ENCODE measurements around the gene CELF6.

Gene CELF6

DNA sequence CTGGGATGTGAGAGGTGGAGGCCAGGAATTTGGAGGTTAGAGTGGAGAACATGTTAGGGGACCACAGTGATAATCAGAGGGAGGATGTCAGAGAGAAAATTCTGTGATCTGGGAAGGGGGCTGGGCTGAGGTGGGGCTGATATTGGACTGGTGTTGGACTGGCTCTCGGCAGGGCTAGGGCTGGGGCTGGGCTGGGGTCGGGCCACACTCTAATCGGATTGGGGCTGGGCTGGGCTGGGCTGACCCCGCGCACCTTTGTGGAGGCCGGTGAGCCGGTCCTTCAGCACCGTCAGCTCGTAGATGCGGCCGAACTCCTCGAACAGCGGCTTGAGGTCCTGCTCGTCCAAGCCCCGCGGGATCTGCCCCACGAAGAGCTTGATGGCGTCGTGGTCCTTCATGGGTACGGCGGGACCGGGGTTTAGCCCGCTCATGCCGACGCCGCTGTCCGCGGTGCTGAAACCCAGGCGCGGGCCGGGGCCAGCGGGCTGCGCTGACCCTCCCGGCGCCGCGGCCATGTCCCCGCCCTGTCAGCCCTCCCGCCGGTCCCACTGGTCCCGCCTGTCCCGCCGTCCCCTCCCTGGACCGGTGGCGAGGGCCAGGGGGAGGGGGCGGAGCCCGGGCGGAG, 485 bp downstream of the CELF6 start:
- H3K27ac ChIP-seq: no peak overlapping the region
- no peak for DNase-seq (ENCODE audit: low read depth, low spot score)

DNA sequence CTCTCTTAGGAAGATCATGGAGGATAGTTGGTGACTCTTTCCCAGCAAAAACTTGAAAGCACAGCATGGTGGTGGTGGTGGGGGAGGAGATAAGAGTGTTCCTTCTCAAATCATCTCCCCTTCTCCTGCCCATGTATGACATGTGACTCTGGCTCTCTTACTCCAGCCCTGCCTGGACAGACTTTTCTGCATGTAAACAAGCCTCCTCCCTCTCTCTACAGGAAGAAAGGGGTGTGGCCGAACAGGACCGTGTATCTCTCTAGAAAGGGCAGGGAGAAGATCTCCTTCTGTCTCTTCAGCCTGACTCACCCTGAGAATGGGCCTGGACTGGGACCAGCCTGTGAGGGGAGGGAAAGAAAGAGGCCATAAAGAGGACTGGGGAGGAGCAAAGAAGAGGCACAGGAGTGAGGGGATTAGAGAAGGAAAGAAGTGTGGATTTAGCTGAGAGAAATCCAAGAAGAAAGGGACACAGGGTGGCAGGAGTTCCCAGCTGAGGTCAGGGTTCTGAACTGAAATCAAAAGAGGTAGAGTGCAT, 1.5 kb downstream of the CELF6 start:
- no peak overlapping the region for H3K27ac ChIP-seq
- no peak for DNase-seq (ENCODE audit: low read depth, low spot score)

DNA sequence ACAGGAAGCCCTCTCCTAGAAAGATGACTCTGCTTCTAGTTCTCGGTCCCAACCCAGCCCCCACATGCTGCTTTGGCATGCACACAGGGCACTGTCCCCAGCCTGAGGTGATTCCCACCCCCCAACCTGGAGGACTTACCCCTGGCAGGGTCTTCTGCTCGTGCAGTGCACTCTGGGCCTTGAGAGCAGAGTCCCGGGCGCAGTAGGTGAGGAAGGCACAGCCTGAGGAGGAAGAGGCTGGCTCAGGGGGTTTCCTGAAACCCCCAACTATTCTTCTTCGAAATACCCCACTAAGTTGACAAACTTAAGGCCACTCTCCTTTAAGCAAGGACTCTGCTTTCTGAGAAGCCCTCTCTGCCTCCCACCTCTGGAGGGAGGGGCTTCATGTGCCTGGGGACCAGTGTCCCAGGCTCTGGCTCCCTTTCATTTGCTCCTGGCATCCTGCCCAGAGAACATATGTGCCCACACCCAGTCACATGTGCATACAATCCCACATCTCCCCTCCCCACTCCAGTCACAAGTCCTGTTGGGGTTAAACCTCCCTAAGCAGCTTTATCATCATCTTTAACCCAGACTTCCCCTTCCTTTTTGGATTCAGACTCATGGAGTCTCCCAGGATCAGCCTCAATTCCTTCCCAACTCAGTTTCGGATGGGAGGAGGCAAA, 4.1 kb downstream of the CELF6 start:
- no peak overlapping the region for H3K27ac ChIP-seq
- DNase-seq (ENCODE audit: low read depth, low spot score): no peak

DNA sequence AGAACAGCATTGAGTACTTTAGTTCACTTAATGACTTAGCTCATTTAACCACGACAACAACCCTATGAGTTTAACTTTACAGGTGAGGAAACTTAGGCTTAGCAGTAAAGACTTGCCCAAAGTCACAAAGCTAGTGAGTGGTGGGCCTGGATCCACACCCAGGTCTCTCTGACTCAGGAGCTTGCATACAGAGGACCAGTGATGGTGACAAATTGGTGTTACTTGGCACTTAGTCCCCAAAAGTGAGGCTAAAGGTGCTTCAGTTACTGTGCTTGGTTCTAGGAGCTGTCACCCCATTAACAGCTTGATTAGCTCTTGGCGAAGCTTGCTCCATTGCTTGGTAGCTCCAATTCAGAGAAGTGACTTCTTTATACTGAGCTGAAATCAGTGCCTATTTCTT, 6.1 kb downstream of the CELF6 start:
- no peak overlapping the region for H3K27ac ChIP-seq
- no peak for DNase-seq (ENCODE audit: low read depth, low spot score)

DNA sequence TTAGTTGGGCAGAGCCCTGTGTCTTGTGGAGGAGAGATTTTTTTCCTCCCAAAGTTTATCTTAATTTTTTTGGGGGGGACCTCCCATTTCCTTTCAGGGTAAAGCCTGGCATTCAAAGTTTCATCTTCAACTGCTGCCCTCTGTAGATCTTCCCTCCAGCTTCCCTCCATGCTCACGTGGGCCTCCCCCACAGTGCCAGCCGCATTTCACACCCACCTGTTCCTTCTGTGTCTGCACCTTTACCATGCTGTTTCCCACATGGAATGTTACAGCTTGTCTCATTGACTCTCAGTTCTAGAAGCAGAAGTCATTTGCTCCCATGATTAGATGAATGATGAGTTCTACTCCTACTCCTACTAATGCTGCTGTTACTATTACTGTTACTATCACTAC, 6.5 kb downstream of the CELF6 start:
- no peak overlapping the region for H3K27ac ChIP-seq
- DNase-seq (ENCODE audit: low read depth, low spot score): no peak

DNA sequence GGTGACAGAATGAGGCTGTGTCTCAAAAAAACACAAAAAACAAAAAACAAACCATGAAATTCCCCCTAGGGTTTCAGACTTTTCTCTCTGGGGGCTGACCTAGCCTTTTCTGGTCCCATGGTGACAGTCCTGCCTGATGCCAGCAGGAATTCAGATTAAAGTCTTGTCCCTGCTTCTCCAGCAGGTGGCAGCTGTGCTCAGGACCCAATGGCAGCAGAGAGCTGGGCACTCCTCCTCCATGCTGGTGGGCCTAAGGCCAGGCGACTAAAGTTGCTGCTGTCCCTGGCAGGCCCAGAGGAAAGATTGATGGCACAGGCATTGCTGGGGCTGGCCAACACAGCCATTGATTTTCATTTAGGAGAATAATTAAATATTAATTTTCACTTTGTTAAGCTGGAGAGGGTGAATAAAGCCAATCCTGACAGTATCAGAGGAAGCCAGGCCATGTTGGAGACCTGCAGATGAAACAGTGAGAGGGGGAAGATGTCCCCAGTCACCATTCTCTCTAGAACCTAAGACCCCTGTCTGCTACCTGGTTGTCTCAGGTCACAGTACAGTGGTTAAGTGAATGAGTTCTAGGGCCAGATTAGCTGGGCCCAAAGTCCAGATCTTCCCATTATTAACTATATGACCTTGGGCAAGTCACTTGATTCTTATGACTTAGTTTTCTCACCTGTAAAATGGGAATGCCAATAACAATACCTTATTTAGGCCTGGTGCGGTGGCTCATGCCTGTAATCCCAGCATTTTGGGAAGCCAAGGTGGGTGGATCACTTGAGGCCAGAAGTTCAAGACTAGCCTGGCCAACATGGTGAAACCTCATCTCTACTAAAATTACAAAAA, 7.1 kb downstream of the CELF6 start:
- no peak overlapping the region for H3K27ac ChIP-seq
- DNase-seq (ENCODE audit: low read depth, low spot score): no peak

DNA sequence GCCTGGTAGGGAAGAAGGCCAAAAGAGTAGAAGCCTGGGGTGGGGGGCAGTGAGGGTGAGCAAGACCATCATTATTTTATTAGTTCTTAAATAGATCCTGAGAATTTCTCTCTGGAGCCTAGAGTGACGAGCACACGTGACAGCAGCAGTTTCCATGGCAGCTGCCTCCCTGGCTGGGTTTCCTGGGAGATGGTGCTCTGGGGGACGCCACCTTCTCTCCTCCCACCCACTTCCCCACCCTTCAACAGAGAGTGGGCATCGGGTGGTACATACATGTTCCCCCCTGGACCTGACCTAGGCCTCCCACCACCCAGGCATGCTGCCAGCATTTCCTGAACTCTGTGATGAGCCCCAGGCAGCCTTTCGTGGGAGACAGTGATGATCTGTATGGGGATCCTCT, 12.9 kb downstream of the CELF6 start:
- DNase-seq (ENCODE audit: low read depth, low spot score): no peak
- no peak overlapping the region for H3K27ac ChIP-seq

DNA sequence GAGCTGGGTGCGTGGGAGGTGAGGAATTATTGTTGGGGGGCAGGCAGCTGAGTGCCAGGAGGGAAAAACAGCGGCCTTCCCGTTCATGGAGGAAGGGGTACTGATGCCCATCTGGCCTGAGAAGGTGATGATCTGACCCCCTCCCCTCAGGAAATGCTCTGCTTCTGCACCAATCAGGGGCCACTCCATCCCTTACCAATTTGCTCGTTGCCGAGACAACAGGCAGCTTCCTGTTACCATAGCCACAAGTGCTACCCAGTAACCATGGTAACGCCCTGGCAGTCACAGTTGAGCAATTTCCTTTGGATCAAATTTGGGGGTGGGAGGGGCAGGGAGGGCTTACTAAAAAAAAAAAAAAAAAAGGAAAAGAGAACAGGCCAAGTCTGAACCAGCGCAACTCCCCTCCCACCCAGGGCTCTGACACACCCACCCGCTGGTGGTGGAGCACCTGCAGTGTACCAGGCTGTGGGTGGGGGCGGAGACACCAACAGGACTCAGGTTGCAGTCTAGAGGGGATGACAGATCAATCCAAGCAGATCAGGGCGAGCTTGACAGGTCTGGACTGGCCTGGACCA, 13.7 kb downstream of the CELF6 start:
- no peak overlapping the region for H3K27ac ChIP-seq
- DNase-seq (ENCODE audit: low read depth, low spot score): no peak

DNA sequence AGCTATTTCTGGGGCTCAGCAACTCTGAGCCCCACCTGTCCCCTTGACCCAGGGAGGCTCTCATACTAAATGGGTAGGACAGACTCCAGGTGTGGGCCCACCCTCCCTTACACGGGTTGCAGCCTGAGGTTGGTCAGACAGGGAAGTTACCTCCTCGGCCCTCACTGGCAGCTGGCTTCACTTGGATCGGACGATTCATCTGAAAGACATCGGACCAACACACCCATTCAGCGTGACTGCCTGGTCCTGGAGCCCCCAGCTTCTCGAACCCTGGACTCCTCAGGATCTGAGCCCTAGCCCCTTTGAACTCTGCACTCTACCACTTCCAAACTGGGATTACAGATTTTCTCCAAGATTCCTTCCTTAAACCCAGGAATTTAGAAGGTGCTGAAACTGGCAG, 15.4 kb downstream of the CELF6 start:
- no peak for DNase-seq (ENCODE audit: low read depth, low spot score)

DNA sequence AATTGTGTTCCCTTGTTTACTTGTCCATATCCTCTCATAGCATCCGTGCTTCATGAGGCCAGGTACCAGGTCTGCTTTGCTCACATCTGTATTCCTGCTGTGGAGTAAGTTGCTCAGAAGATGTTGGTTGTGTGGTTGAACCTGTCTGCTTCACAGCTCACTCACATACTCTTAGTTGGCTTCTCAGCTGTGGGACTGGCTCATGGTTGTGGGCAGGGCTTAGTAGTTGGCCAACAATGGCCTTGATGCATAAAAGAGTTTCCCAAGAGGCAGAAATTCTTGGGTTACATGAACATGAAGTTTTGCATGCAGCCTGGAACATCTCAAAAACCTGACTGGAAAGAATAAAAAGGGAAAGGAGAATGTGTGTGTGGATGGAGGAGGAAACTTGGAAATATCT, 17.0 kb downstream of the CELF6 start:
- no peak overlapping the region for H3K27ac ChIP-seq
- no peak for DNase-seq (ENCODE audit: low read depth, low spot score)

More for the DNA sequence above, 15.4 kb downstream of the CELF6 start:
- H3K27ac ChIP-seq: no peak overlapping the region

DNA sequence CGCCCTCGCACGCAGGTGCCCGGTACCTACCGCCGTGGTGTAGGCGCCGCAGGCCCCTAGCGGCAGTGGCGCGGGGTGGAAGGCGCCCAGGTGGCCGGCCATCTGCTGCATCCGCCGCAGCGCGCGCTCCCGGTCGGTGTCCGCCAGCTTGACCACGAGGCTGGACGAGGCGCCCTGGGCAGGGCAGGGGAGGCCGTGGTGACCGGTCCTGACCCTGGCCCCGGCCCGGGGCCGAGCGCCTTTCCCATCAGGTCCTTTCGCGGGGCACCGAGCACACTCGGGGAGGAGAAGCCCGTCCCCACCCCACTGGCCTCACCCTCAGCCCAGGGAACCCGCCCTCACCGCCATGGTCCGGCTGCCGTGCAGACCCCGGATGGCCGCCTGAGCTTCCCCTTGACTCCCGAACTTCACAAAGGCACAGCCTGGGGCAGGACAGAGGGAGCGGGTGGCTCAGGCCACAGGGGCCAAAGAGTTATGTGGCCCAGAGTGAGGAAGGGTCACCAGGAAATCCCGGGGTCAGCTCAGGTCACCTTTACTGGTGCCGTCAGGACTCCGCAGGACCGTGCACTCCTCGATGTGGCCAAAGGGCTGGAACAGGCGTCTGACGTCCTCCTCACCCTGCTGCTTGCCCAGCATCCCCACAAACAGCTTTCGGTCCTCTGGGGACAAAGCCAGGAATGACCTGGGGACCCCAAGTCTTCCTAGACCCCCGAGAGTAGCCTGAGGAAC, 30.2 kb downstream of the CELF6 start:
- H3K27ac ChIP-seq: no peak overlapping the region
- DNase-seq (ENCODE audit: low read depth, low spot score): no peak

DNA sequence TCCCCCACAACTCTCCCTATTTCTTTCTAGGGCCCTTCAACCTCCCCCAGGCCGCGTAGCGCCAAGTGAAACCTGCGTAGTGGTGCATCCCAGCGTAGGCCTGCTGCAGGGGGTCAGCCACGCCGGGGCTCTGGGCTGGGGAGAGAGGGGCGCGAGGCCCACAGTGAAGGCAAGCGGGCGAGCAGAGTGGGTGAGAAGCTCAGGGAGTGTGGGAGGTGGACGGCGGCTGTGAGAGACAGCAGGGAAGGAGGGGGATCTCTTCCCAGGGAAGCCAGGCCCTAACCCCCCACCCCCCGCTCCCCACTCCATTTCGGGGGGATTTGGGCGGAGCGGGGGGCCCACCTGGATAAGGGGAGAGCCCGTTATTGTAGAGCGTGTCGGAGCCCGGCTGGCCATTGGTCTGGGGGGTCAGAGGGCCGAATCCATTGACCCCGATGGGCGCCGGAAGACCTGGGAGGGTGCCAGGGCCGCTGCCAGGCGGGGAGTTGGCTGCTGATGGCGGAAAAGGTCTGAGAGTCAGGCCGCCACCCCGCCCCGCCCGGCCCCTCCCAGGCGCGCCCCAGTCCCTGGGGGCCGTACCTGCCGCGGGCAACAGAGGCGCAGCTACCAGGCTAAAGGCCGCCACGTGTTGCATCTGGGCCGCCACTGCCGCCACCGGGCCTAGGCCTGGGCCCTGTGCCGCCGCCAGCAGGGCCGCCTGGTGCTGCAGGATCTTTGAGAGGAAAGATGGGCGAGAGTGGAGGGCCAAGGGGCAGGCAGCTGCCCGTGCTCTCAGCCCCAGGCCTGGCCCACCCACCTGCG, 31.0 kb downstream of the CELF6 start:
- no peak for DNase-seq (ENCODE audit: low read depth, low spot score)
- no peak overlapping the region for H3K27ac ChIP-seq

DNA sequence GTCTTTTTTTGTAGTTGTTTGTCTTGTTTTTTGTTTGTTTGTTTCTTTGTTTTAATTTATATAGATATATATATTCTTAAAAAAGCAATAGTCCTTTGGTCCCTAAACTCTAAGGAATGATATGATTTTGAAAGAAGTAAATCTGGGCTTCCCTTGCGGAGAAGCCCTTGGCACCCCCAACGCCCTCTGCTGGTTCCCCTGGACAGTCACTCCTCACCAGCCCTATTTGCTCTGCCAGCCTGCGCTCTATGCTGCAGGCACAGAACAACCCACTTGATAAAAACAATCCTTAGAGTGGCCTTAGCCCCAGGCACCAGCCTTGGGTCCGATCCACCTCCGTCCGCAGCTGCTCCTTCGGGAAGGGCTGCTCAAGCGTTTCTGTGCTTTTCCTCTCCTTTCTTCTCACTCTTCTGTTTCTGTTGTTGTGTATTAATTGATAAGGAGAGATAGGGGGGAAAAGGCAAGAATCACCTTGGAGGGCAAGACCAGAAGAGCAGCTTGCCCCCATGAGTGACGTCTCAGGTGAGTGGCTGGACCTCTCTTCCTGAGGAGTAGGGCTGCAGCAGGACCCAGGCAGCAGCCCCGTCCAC, 33.9 kb downstream of the CELF6 start:
- no peak overlapping the region for H3K27ac ChIP-seq
- no peak for DNase-seq (ENCODE audit: low read depth, low spot score)

DNA sequence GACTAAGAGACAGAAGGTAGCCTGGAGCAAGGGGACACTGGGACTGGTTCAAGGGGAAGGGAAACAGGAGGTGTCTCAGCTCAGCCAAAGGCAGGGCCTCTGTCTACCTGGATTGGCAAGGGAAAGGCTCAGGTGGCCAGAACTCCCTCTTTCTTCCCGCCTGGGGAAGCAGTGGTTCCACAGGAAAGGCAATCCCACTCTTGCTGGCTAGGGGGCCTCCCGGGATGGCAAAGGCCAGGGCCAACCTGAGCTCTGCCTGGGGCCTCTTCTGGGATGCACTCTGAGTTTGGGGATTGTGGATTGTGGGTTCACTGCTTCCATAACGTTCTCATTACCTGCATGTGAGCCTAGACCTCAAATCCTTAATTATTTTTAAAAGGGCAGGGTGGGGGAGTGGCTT, 34.6 kb downstream of the CELF6 start:
- H3K27ac ChIP-seq: no peak overlapping the region
- no peak for DNase-seq (ENCODE audit: low read depth, low spot score)

DNA sequence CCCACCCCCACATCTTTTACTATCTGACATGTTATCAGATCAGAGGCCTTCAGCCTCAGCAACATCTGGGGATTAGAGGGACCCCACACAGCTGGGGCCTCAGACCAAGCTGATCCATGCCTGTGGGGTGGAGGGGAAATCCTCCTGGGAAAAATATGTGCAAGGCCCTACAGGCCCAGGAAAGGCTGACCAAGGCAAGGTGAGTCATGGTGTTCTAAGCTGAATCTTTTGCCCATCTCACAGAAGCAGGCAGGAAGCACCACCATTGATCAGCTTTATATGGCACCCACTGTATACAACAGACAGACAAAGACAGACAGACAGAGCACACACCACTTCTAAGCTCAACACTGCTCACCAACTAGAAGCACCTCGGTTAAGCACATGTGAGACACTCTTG, 35.2 kb downstream of the CELF6 start:
- DNase-seq (ENCODE audit: low read depth, low spot score): peak; percentile 20
- H3K27ac ChIP-seq: no peak overlapping the region

DNA sequence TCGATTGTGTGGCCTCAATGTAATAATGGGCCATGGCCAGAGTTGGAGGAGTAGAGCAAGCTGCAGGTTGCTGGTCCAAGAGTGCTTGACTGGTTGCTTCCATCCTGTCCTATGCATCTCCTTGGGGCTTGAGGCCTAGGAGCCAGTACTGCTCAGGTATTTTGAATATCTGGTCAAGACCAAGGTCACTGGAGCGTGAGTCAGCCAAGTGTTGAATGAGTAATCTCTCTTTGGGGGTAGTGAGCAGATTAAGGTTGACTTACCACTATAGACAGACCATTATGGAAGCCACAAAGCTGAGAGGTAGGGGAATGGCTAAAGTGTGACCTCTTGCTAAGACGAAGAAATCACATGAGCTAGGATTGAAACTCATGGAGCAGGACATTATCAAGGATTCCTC, 38.2 kb downstream of the CELF6 start:
- H3K27ac ChIP-seq: no peak overlapping the region
- no peak for DNase-seq (ENCODE audit: low read depth, low spot score)

DNA sequence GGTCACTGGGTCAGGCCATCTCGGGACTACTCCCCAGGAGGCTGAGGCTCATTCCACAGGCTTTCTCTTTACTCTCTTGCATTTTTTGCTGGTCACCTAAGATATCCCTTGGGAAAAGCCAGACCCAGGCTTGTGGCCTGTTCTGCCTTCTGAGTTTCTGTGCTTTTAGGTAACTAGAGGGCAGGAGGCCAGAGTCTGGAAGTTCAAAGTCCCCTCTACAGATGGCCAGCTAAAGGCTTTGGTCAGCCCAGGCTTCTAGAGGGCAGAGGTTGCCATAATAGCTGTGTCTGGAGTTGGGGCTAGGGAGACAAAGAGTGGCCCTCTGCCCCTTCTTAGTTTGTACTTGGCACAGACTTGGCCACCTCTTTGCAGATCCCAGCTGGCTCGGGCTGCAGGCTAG, 39.2 kb downstream of the CELF6 start:
- DNase-seq (ENCODE audit: low read depth, low spot score): no peak
- no peak overlapping the region for H3K27ac ChIP-seq

DNA sequence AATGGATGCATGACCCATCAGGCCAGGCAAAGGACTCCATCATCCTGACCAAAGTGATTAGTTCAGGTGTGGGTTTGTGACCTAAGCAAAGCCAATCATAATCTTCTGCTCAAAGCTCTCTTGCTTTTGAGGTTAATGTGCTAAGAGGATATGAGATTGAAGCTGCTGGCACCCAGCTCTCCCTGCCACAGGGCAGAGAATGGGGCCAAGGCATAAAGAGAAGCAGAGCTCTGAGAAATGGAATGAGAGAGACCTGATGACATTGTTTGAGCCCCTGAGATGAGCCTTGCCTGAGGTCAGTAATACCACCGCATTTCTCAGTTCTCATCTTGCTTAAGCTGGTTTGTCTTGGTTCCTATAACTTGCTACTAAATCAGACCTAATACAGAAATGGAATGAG, 41.2 kb downstream of the CELF6 start:
- H3K27ac ChIP-seq: no peak overlapping the region
- no peak for DNase-seq (ENCODE audit: low read depth, low spot score)

DNA sequence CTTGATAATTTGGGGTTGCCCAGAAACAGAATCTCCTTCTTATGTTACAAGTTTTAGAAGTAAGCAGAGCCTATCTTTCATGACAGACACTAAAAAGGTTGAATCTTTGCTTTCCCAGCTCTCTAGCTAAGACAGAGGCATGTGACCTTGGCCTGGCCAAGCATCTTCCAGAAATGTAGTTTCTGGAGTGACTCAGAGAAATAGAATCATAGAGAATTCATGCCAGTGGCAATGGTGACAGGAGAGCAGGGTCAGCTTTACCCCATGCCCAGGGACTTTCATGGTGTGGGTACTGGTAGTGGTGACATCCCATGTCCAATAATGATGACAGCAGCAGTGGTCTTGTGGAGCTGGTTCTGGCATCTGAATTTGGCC, 43.6 kb downstream of the CELF6 start:
- no peak for DNase-seq (ENCODE audit: low read depth, low spot score)

More for the DNA sequence above, 43.6 kb downstream of the CELF6 start:
- H3K27ac ChIP-seq: no peak overlapping the region

Measured in epithelial cell of prostate (primary cell).